Right lobe of liver (tissue), 6 donors: ENCODE data around the gene HARS1. TPM values are rescaled to one million over a fixed set of nuclear protein-coding genes. Genes with fewer than 3 reads are reported as not detected.
A peak's percentile ranks its signal among the peaks of the same experiment; 100 is the strongest.
"Not testable (repeated sequence)": the region's sequence is repeated elsewhere in the genome, so short reads cannot be mapped to it uniquely, and the experiment has no call there.

ENCODE experiments used
- ATAC-seq, 4 donors: fragments of 200-7000 bp; cut with Tn5 transposase; one replicate each; pipeline ENCODE4 v1.9.1; 2020; ENCODE audit warnings: mild to moderate bottlenecking in 4 of 4, moderate library complexity in 4 of 4
- DNase-seq, 3 donors: peaks; one replicate each; pipeline ENCODE4 v3.0.0-alpha.2; 2020
- H3K27ac ChIP-seq, 3 donors: fragments of 200-600 bp; one replicate each; pipeline ENCODE4 v1.8.0; 2022
- H3K27me3 ChIP-seq, 2 donors: fragments of 200-600 bp; one replicate each; pipeline ENCODE4 v1.8.0; 2022
- H3K36me3 ChIP-seq, 4 donors: fragments of 200-600 bp; sonication (generic) in 1 of 4; one replicate each; pipeline versions ENCODE4 v1.5.1 to v1.8.0; 2017 to 2022; ENCODE audit warnings: control low read depth in 1 of 4
- H3K4me1 ChIP-seq, 4 donors: fragments of 200-600 bp; sonication (generic) in 1 of 4; one replicate each; pipeline versions ENCODE4 v1.5.1 to v1.8.0; 2017 to 2022; ENCODE audit warnings: control low read depth in 1 of 4
- H3K4me3 ChIP-seq, 3 donors: fragments of 200-600 bp; one replicate each; pipeline ENCODE4 v1.8.0; 2022
- H3K9me3 ChIP-seq, 4 donors: fragments of 200-600 bp; sonication (generic) in 1 of 4; one replicate each; pipeline versions ENCODE4 v1.5.1 to v1.8.0; 2017 to 2022; ENCODE audit warnings: control low read depth in 1 of 4
- POLR2A ChIP-seq: fragments of 450-650 bp; IDR thresholded peaks from one replicate; pipeline ENCODE4 v1.6.1; 2017; ENCODE audit warnings: antibody characterized with exemption, mild to moderate bottlenecking
- WGBS: methylation state at CpG from one replicate; pipeline ENCODE4 v1.1.6; 2018; ENCODE audit warnings: low coverage, low lambda C conversion rate; ENCODE audit not compliant: insufficient coverage; ENCODE audit errors: missing lambda C conversion rate; 5-methylcytosine and 5-hydroxymethylcytosine counted together
- intact Hi-C, 2 donors: fragments of 100-400 bp; cut with DNase I; formaldehyde crosslinking; loops; one replicate each; pipeline versions ENCODE4 v1.11.2 to v1.14.1; 2022
- total RNA-seq, 6 experiments: library from RNA; depleted of rRNA in 2 of 6; stranded (reverse); fragments of >200 nt in 2 of 6; fragmentation: NEBNext Ultra II Directional in 3 of 6; extraction: Animal tissue kit (Norgen Biotek cat#: 25700) in 3 of 6; gene quantifications; one replicate each; pipeline versions ENCODE4 v1.1.0 to v1.2.4, GENCODE V29; 2016 to 2023
- TF ChIP-seq, protein P1 (sequence below), 4 donors: fragments of 200-600 bp in 3 of 4; fragments of 450-650 bp in 1 of 4; IDR thresholded peaks; one replicate each; pipeline versions ENCODE4 v1.5.1 to v1.8.0; 2016 to 2022; ENCODE audit warnings: antibody characterized with exemption in 4 of 4, mild to moderate bottlenecking in 2 of 4
- donor health status: DM: no; HTN: yes; CAD: no.
- donor health status: DM: no; HTN: no; CAD: no.
- donor health status: DM: no; HTN: no; CAD: no.
- donor health status: DM: no; HTN: yes; CAD: no.
- donor health status: DM: no; HTN: yes; CAD: no.

HARS1 gene
- total RNA-seq, 6 experiments from 2014 or later: 22.8 to 46.6 (median 37.0) TPM

DNA sequence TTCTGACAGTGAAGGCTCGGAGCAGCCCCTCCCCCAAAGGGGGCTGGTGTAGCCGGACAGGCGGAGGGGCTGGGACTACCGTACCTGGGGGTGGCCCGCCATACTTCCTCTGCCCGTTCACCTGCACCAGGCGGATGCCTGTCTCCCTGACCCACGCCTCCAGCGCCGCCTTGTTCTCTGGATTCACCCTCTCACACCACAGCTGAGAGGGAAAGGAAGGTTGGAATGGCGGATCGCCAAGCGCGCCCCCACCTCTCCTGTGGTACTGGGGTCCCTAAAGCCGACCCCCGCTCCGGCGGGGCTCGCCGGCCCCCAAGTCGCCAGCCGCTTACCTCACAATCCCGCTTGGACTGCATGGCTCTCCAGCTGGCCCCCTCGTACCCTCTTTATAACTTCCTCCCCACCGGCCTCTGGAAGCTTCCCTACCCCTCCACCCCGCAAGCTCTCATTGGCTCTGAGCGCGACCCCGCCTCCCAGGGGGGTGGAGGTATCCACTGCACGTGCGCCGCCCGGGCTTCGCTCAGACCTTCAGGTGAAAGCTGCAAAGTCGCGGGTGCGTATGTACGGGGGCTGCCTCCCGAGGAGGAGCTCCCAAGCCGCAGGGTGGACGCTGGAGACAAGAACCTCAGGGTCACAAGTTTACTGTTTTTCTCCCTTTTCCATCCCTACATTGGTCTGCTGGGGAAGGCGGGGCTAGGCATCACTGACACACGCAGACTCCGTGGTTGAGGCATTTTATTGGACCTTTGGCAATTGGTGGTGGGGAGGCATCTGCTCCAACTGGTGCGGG lies 17.8 kb downstream of the HARS1 start, which contains the start of gene DND1:
Gene DND1, minus strand, starts transcription at position 390 of the 790 bp plus-strand sequence. Its CDS starts 34 bp downstream, at position 356.
- DNase-seq: no peak
- no peaks in the 10 kb centered on the region for H3K9me3 ChIP-seq
- WGBS: 92% methylated on average over 17 of the region's 45 CpGs
- H3K4me1 ChIP-seq: no peaks in the 10 kb centered on the region
- H3K27me3 ChIP-seq: no peaks in the 10 kb centered on the region
- peaks cover 0 to 58% (median 16%) of the 10 kb centered on the region in 4 donors for H3K36me3 ChIP-seq
- intact Hi-C loops: no loop called here
- no peak for TF ChIP-seq POLR2A
- TF ChIP-seq, protein P1, sequence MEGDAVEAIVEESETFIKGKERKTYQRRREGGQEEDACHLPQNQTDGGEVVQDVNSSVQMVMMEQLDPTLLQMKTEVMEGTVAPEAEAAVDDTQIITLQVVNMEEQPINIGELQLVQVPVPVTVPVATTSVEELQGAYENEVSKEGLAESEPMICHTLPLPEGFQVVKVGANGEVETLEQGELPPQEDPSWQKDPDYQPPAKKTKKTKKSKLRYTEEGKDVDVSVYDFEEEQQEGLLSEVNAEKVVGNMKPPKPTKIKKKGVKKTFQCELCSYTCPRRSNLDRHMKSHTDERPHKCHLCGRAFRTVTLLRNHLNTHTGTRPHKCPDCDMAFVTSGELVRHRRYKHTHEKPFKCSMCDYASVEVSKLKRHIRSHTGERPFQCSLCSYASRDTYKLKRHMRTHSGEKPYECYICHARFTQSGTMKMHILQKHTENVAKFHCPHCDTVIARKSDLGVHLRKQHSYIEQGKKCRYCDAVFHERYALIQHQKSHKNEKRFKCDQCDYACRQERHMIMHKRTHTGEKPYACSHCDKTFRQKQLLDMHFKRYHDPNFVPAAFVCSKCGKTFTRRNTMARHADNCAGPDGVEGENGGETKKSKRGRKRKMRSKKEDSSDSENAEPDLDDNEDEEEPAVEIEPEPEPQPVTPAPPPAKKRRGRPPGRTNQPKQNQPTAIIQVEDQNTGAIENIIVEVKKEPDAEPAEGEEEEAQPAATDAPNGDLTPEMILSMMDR (IDR thresholded peaks at IDR 0.05): no peak
- ATAC-seq: peak in 1 of 4 donors; percentile 7
- H3K27ac ChIP-seq: no peak within 1 kb of the TSS
- H3K4me3 ChIP-seq: no peak within 1 kb of the TSS

DNA sequence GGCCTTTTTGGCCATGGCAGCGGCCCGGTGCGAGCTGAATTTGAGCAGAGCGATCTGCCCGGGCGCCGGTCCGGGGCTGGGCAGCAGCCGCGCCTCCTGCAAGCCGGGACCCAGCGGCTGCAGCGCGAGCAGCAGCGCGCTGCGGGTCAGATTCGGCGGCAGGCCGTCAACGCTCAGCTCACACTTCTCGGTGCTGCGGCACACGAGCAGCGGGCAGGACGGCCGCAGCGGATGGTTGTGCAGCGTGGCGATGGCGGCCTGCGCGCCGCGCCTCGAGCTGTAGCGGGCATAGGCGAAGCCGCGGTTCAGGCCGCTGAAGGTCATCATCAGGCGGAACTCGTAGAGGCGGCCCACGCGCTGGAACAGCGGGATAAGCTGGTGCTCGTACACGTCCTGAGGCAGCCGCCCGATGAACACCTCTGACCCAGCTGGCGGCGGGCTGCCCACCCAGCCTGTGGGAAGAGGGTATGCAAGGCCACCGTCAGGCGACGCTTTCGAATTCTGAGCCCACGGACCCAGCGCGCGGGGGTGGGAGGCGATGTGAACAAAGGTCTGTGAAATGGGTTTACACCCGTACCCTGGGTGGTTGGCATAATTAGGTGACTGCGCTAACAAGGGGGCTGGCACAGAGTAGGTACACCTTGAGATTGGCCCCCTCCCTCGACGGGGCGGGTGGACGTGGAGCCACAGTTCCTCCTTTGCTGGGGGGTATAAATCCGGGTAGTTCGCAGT lies 18.5 kb downstream of the HARS1 start:
- no peaks in the 10 kb centered on the region for H3K4me1 ChIP-seq
- no peaks in the 10 kb centered on the region for H3K9me3 ChIP-seq
- ATAC-seq (peak; percentile 22 to 62 (median 34)), DNase-seq (peak in 2 of 3 donors; percentile 44 to 62)
- peaks cover 0 to 63% (median 17%) of the 10 kb centered on the region in 4 donors for H3K36me3 ChIP-seq
- H3K27ac ChIP-seq: no peak overlapping the region
- no peaks in the 10 kb centered on the region for H3K27me3 ChIP-seq
- TF ChIP-seq POLR2A: no peak
- TF ChIP-seq, protein P1 (IDR thresholded peaks at IDR 0.05): no peak
- intact Hi-C loops: no loop called here
- 75% methylated on average over 17 of the region's 70 CpGs for WGBS
- H3K4me3 ChIP-seq: no peak overlapping the region

DNA sequence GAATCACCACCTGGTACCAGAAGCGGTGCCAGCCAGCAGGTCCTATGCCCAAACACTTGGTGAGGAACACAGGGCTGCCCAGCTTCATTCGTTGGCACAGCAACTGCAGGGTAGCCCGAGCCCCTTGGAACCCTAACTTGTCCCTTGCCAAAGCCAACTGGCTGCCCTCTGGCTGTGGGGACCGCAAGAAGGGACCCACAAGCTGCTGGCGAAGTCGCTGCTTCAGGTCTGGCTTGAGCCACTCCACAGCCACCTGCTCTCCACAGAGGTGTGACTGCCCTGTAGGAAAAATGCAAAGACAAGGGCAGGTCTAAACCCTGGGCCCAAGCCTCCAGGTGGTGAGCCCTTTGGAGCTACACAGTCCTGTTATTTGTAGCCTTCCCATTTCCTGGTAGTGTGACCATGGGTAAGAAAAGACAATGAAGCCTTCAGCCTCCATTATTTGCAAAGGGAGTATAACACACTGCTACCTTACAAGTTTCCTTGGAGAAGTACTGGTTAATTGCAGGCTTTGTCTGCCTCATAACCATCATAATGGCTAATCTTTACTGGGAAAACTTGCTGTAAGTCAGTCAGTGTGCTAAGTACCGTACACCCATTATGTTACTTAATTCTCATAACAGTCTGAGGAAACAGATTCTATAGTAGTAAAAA lies 19.6 kb downstream of the HARS1 start:
- Histone ChIP-seq H3K4me3 (no peak overlapping the region), H3K4me1 (no peaks in the 10 kb centered on the region), H3K9me3 (no peaks in the 10 kb centered on the region), H3K27me3 (no peaks in the 10 kb centered on the region), H3K36me3 (peaks cover 0 to 52% (median 14%) of the 10 kb centered on the region in 4 donors), H3K27ac (no peak overlapping the region)
- intact Hi-C loops: no loop called here
- ATAC-seq: no peak
- TF ChIP-seq, protein P1 (IDR thresholded peaks at IDR 0.05): no peak
- no peak for TF ChIP-seq POLR2A
- WGBS: 90% methylated on average over 1 of the region's 7 CpGs
- no peak for DNase-seq

DNA sequence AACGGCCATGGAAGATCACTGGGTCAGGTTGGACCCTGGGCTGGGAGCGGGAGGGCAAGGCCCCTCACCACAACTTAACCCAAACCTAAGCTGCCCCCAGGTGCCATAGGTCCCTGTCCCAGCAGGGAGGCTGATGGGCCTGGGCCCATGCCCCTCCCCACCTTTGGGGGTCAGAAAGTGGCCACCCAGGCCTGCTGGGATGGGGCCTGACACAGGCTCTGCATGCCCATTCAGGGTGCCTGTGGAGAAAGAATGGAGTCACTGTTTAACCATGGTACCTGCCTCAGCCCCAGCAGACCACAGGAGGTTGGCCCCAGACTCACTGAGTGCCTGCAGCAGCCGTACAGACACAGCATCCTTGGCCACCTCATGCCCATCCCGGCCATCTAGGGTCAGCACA lies 20.1 kb downstream of the HARS1 start:
- H3K27ac ChIP-seq, intact Hi-C loops, H3K9me3 ChIP-seq, DNase-seq, H3K27me3 ChIP-seq, H3K4me1 ChIP-seq, H3K4me3 ChIP-seq: not testable (repeated sequence)
- ATAC-seq: peak in 1 of 4 donors; percentile 6
- WGBS: 100% methylated on average over 1 of the region's 4 CpGs
- H3K36me3 ChIP-seq: peaks cover 0 to 47% (median 12%) of the 10 kb centered on the region in 4 donors
